GM23338 (cell line): ENCODE results near the gene COPZ1. TPM values are rescaled to one million over a fixed set of nuclear protein-coding genes. Genes with fewer than 3 reads are reported as not detected.
A peak's percentile ranks its signal among the peaks of the same experiment; 100 is the strongest.

ENCODE experiments used
- ATAC-seq: fragments of 200-7000 bp; cut with Tn5 transposase; 3 replicates; pipeline ENCODE4 v1.9.1; 2020
- DNase-seq: peaks from one replicate; pipeline ENCODE4 v3.0.0-alpha.2; 2015; ENCODE audit warnings: low spot score
- H2AFZ ChIP-seq: fragments of 200-600 bp; sonication (generic); 2 replicates; pipeline ENCODE4 v1.8.0; 2016; ENCODE audit warnings: antibody characterized with exemption, mild to moderate bottlenecking, moderate library complexity
- H3F3A ChIP-seq: fragments of 200-600 bp; sonication (generic); replicated peaks from 2 replicates; pipeline ENCODE4 v1.8.0; 2017; ENCODE audit warnings: antibody characterized with exemption, mixed run types, low read depth
- H3K27ac ChIP-seq: fragments of 200-600 bp; sonication (generic); 2 replicates; pipeline ENCODE4 v1.6.1; 2016; ENCODE audit warnings: low read depth
- H3K27me3 ChIP-seq: fragments of 200-600 bp; sonication (generic); 2 replicates; pipeline ENCODE4 v1.8.0; 2016; ENCODE audit warnings: mild to moderate bottlenecking, mixed run types, moderate library complexity; ENCODE audit not compliant: insufficient read depth
- H3K36me3 ChIP-seq: fragments of 200-600 bp; sonication (generic); 2 replicates; pipeline ENCODE4 v1.8.0; 2016; ENCODE audit warnings: mild to moderate bottlenecking; ENCODE audit not compliant: insufficient read depth
- H3K4me1 ChIP-seq: fragments of 200-600 bp; sonication (generic); 2 replicates; pipeline ENCODE4 v1.8.0; 2016; ENCODE audit warnings: mild to moderate bottlenecking, moderate library complexity; ENCODE audit not compliant: insufficient read depth
- H3K4me2 ChIP-seq: fragments of 200-600 bp; sonication (generic); 2 replicates; pipeline ENCODE4 v1.7.1; 2017; ENCODE audit warnings: mixed run types
- H3K4me3 ChIP-seq: fragments of 200-600 bp; sonication (generic); 2 replicates; pipeline ENCODE4 v1.6.1; 2016; ENCODE audit warnings: mixed run types
- H3K79me2 ChIP-seq: fragments of 200-600 bp; sonication (generic); replicated peaks from 2 replicates; pipeline ENCODE4 v1.8.0; 2017; ENCODE audit warnings: mild to moderate bottlenecking; ENCODE audit not compliant: insufficient read depth
- H3K9me2 ChIP-seq: fragments of 200-600 bp; sonication (generic); 2 replicates; pipeline ENCODE4 v1.8.0; 2017; ENCODE audit not compliant: insufficient read depth
- H4K20me1 ChIP-seq: fragments of 200-600 bp; sonication (generic); replicated peaks from 2 replicates; pipeline ENCODE4 v1.8.0; 2017; ENCODE audit warnings: mild to moderate bottlenecking; ENCODE audit not compliant: insufficient read depth
- H3K27ac Mint-ChIP-seq: 2 replicates; pipeline ENCODE4 v1.8.0; 2020; ENCODE audit warnings: inconsistent platforms, mild to moderate bottlenecking, moderate library complexity, mixed read lengths
- H3K27me3 Mint-ChIP-seq: 3 replicates; pipeline ENCODE4 v1.8.0; 2022; ENCODE audit warnings: low read depth, mild to moderate bottlenecking, moderate library complexity, mixed read lengths, inconsistent platforms; ENCODE audit not compliant: insufficient read depth, poor library complexity
- H3K36me3 Mint-ChIP-seq: 3 replicates; pipeline ENCODE4 v1.8.0; 2021; ENCODE audit warnings: low read depth, mild to moderate bottlenecking, inconsistent platforms, moderate library complexity, mixed read lengths
- H3K4me1 Mint-ChIP-seq: 3 replicates; pipeline ENCODE4 v1.8.0; 2020; ENCODE audit warnings: mild to moderate bottlenecking, inconsistent platforms, mixed read lengths
- H3K4me3 Mint-ChIP-seq: 3 replicates; pipeline ENCODE4 v1.8.0; 2021; ENCODE audit warnings: moderate library complexity, mild to moderate bottlenecking, inconsistent platforms, mixed read lengths
- H3K9me3 Mint-ChIP-seq: 3 replicates; pipeline ENCODE4 v1.8.0; 2020; ENCODE audit warnings: moderate library complexity, mild to moderate bottlenecking, inconsistent platforms, mixed read lengths
- CREB1 ChIP-seq: fragments of 250-450 bp; sonication (Bioruptor Pico); IDR thresholded peaks from 2 replicates; pipeline ENCODE4 v1.5.0; 2020; ENCODE audit warnings: low read depth, mild to moderate bottlenecking, moderate library complexity
- POLR2AphosphoS5 ChIP-seq: IDR thresholded peaks from 2 replicates; pipeline ENCODE4 v1.6.1; 2016; ENCODE audit warnings: antibody characterized with exemption, low read depth
- polyA plus RNA-seq: library from polyadenylated mRNA; unstranded; fragments of >200 nt; fragmentation: Nextera tagmentation; extraction: Ambion mirVana; gene quantifications from 2 replicates; pipeline ENCODE4 v1.2.1, GENCODE V29; 2016
- total RNA-seq: library from RNA; depleted of rRNA; stranded (reverse); fragments of >200 nt; shearing (Covaris generic); gene quantifications from 2 replicates; pipeline ENCODE4 v1.2.3, GENCODE V29; 2014
- TF ChIP-seq, protein P1 (sequence below): IDR thresholded peaks from one replicate; pipeline ENCODE4 v1.6.1; 2018; ENCODE audit warnings: antibody characterized with exemption; ENCODE audit not compliant: unreplicated experiment
- TF ChIP-seq, protein P2 (sequence below): fragments of 250-450 bp; sonication (Bioruptor Pico); IDR thresholded peaks from 2 replicates; pipeline ENCODE4 v1.5.0; 2020; ENCODE audit warnings: mild to moderate bottlenecking, moderate library complexity

Gene COPZ1
- total and polyA plus RNA-seq, 2 experiments from 2014 or later = 79.9 to 91.2 TPM

DNA sequence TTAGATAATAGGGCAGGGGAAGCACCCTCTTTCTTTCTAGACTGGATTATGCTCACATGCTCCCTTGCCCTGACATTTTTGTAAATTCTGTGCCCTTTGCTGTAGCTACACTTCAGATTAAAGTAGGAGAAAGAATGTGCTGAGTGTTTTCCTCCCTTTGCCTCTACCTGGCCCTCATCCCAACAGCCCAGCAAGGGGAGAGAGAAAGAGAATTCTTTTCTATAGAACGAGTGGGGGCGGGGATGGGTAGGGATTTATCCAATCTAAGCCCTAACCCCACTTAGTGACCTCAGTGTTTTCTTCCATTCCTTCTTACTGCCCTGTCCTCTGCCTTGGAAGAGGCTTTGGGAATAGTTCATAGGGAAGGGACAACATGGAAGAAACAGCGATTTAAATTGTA, 25.8 kb downstream of the COPZ1 start:
- no peak overlapping the region for H3K27ac ChIP-seq
- ATAC-seq (peak; percentile 46), DNase-seq (peak; percentile 57)
- H3K9me3 Mint-ChIP-seq = no peaks in the 10 kb centered on the region; the same call in 2 of the 3 replicates
- H2AFZ ChIP-seq = no peak overlapping the region
- H3K9me2 ChIP-seq = no peaks in the 10 kb centered on the region
- no peak overlapping the region for H3K27ac Mint-ChIP-seq
- peak overlapping the region; percentile 7; the same call in 1 of the 3 replicates for H3K4me3 Mint-ChIP-seq
- peak overlapping the region; percentile 91 for H3K4me2 ChIP-seq
- peaks cover 34% of the 10 kb centered on the region for H3F3A ChIP-seq
- peaks cover 23% of the 10 kb centered on the region; the same call in 1 of the 2 replicates for H3K36me3 ChIP-seq
- TF ChIP-seq, protein P1, sequence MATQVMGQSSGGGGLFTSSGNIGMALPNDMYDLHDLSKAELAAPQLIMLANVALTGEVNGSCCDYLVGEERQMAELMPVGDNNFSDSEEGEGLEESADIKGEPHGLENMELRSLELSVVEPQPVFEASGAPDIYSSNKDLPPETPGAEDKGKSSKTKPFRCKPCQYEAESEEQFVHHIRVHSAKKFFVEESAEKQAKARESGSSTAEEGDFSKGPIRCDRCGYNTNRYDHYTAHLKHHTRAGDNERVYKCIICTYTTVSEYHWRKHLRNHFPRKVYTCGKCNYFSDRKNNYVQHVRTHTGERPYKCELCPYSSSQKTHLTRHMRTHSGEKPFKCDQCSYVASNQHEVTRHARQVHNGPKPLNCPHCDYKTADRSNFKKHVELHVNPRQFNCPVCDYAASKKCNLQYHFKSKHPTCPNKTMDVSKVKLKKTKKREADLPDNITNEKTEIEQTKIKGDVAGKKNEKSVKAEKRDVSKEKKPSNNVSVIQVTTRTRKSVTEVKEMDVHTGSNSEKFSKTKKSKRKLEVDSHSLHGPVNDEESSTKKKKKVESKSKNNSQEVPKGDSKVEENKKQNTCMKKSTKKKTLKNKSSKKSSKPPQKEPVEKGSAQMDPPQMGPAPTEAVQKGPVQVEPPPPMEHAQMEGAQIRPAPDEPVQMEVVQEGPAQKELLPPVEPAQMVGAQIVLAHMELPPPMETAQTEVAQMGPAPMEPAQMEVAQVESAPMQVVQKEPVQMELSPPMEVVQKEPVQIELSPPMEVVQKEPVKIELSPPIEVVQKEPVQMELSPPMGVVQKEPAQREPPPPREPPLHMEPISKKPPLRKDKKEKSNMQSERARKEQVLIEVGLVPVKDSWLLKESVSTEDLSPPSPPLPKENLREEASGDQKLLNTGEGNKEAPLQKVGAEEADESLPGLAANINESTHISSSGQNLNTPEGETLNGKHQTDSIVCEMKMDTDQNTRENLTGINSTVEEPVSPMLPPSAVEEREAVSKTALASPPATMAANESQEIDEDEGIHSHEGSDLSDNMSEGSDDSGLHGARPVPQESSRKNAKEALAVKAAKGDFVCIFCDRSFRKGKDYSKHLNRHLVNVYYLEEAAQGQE = no peak
- TF ChIP-seq POLR2AphosphoS5 = 0 out of 2 replicates have a peak, but pooled peaks have one; percentile 5
- TF ChIP-seq, protein P2, sequence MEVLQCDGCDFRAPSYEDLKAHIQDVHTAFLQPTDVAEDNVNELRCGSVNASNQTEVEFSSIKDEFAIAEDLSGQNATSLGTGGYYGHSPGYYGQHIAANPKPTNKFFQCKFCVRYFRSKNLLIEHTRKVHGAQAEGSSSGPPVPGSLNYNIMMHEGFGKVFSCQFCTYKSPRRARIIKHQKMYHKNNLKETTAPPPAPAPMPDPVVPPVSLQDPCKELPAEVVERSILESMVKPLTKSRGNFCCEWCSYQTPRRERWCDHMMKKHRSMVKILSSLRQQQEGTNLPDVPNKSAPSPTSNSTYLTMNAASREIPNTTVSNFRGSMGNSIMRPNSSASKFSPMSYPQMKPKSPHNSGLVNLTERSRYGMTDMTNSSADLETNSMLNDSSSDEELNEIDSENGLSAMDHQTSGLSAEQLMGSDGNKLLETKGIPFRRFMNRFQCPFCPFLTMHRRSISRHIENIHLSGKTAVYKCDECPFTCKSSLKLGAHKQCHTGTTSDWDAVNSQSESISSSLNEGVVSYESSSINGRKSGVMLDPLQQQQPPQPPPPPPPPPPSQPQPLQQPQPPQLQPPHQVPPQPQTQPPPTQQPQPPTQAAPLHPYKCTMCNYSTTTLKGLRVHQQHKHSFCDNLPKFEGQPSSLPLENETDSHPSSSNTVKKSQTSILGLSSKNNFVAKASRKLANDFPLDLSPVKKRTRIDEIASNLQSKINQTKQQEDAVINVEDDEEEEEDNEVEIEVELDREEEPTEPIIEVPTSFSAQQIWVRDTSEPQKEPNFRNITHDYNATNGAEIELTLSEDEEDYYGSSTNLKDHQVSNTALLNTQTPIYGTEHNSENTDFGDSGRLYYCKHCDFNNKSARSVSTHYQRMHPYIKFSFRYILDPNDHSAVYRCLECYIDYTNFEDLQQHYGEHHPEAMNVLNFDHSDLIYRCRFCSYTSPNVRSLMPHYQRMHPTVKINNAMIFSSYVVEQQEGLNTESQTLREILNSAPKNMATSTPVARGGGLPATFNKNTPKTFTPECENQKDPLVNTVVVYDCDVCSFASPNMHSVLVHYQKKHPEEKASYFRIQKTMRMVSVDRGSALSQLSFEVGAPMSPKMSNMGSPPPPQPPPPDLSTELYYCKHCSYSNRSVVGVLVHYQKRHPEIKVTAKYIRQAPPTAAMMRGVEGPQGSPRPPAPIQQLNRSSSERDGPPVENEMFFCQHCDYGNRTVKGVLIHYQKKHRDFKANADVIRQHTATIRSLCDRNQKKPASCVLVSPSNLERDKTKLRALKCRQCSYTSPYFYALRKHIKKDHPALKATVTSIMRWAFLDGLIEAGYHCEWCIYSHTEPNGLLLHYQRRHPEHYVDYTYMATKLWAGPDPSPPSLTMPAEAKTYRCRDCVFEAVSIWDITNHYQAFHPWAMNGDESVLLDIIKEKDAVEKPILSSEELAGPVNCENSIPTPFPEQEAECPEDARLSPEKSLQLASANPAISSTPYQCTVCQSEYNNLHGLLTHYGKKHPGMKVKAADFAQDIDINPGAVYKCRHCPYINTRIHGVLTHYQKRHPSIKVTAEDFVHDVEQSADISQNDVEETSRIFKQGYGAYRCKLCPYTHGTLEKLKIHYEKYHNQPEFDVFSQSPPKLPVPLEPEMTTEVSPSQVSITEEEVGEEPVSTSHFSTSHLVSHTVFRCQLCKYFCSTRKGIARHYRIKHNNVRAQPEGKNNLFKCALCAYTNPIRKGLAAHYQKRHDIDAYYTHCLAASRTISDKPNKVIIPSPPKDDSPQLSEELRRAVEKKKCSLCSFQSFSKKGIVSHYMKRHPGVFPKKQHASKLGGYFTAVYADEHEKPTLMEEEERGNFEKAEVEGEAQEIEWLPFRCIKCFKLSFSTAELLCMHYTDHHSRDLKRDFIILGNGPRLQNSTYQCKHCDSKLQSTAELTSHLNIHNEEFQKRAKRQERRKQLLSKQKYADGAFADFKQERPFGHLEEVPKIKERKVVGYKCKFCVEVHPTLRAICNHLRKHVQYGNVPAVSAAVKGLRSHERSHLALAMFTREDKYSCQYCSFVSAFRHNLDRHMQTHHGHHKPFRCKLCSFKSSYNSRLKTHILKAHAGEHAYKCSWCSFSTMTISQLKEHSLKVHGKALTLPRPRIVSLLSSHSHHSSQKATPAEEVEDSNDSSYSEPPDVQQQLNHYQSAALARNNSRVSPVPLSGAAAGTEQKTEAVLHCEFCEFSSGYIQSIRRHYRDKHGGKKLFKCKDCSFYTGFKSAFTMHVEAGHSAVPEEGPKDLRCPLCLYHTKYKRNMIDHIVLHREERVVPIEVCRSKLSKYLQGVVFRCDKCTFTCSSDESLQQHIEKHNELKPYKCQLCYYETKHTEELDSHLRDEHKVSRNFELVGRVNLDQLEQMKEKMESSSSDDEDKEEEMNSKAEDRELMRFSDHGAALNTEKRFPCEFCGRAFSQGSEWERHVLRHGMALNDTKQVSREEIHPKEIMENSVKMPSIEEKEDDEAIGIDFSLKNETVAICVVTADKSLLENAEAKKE (CRISPR knock-in tag) = no peak
- TF ChIP-seq CREB1 (CRISPR knock-in tag) = no peak
- H4K20me1 ChIP-seq = peaks cover 4% of the 10 kb centered on the region
- H3K4me3 ChIP-seq = no peak overlapping the region
- H3K4me1 ChIP-seq = peaks cover 62% of the 10 kb centered on the region
- H3K4me1 Mint-ChIP-seq = peaks cover 51% of the 10 kb centered on the region
- peaks cover 33% of the 10 kb centered on the region; the same call in 1 of the 2 replicates for H3K27me3 ChIP-seq
- H3K79me2 ChIP-seq = no peaks in the 10 kb centered on the region; the same call in 1 of the 2 replicates
- peaks cover 41% of the 10 kb centered on the region for H3K27me3 Mint-ChIP-seq
- H3K36me3 Mint-ChIP-seq = peaks cover 37% of the 10 kb centered on the region
